HG03280 (cell line): ENCODE results near the gene CTSA.
A peak's percentile ranks its signal among the peaks of the same experiment; 100 is the strongest.
"Not testable (repeated sequence)": the region's sequence is repeated elsewhere in the genome, so short reads cannot be mapped to it uniquely, and the experiment has no call there.

Experiments
- ATAC-seq: cut with Tn5 transposase; IDR thresholded peaks from one replicate; pipeline ENCODE4 v1.9.1; 2021; ENCODE audit warnings: mild to moderate bottlenecking, moderate library complexity; ENCODE audit not compliant: unreplicated experiment

Gene CTSA

GRCh38 chr20:45892828-45893500 is 1.8 kb downstream of the CTSA start:
- no peak for ATAC-seq

- no peak for ATAC-seq
Measured at GRCh38 chr20:45893831-45894230, 2.7 kb downstream of the CTSA start.

GRCh38 chr20:45894797-45895196 is 3.7 kb downstream of the CTSA start:
- ATAC-seq = no peak

- ATAC-seq = no peak
Measured at GRCh38 chr20:45896641-45897161, 5.6 kb downstream of the CTSA start.

GRCh38 chr20:45897289-45897688 is 6.2 kb downstream of the CTSA start:
- ATAC-seq = no peak

GRCh38 chr20:45897692-45898091 is 6.6 kb downstream of the CTSA start:
- no peak for ATAC-seq

- ATAC-seq = no peak
Measured at GRCh38 chr20:45898285-45898684, 7.2 kb downstream of the CTSA start.

- no peak for ATAC-seq
Measured at GRCh38 chr20:45899046-45899835, 8.1 kb downstream of the CTSA start.

- ATAC-seq = not testable (repeated sequence)
Measured at GRCh38 chr20:45901332-45901731, 10.2 kb downstream of the CTSA start.

- no peak for ATAC-seq
Measured at GRCh38 chr20:45902199-45902701, 11.1 kb downstream of the CTSA start.

GRCh38 chr20:45904583-45905504 is 13.7 kb downstream of the CTSA start:
- ATAC-seq = no peak

GRCh38 chr20:45905505-45906079 is 14.5 kb downstream of the CTSA start:
- no peak for ATAC-seq

- no peak for ATAC-seq
Measured at GRCh38 chr20:45907219-45907948, 16.2 kb downstream of the CTSA start.

- no peak for ATAC-seq
Measured at GRCh38 chr20:45908084-45908483, 16.9 kb downstream of the CTSA start.

GRCh38 chr20:45909336-45909808 is 18.2 kb downstream of the CTSA start:
- ATAC-seq = no peak

GRCh38 chr20:45909817-45910669 is 18.9 kb downstream of the CTSA start:
- no peak for ATAC-seq

- peak; percentile 92 for ATAC-seq
Measured at GRCh38 chr20:45910670-45911485, 19.7 kb downstream of the CTSA start.
